Fibroblast of the aortic adventitia (primary cell): ENCODE data around the gene RBMS3. TPM values are rescaled to one million over a fixed set of nuclear protein-coding genes. Genes with fewer than 3 reads are reported as not detected.

Source experiments
- DNase-seq: peaks from one replicate; pipeline ENCODE4 v3.0.0-alpha.2; 2010; ENCODE audit warnings: low read depth
- H3K4me3 ChIP-seq: 2 replicates; pipeline ENCODE4 v1.5.1; 2011; ENCODE audit warnings: low read depth, mild to moderate bottlenecking, control low read depth, low read length, moderate library complexity
- CTCF ChIP-seq: IDR thresholded peaks from 2 replicates; pipeline ENCODE4 v1.5.1; 2011; ENCODE audit warnings: mild to moderate bottlenecking, low read length, control low read depth, inconsistent platforms; ENCODE audit not compliant: insufficient read depth
- total RNA-seq: library from RNA; depleted of rRNA; stranded (reverse); fragments of >200 nt; gene quantifications from 2 replicates; pipeline ENCODE4 v1.2.3, GENCODE V29; 2012; ENCODE audit warnings: low replicate concordance

Gene RBMS3
- total RNA-seq, 1 donor, result 84.1 TPM

DNA sequence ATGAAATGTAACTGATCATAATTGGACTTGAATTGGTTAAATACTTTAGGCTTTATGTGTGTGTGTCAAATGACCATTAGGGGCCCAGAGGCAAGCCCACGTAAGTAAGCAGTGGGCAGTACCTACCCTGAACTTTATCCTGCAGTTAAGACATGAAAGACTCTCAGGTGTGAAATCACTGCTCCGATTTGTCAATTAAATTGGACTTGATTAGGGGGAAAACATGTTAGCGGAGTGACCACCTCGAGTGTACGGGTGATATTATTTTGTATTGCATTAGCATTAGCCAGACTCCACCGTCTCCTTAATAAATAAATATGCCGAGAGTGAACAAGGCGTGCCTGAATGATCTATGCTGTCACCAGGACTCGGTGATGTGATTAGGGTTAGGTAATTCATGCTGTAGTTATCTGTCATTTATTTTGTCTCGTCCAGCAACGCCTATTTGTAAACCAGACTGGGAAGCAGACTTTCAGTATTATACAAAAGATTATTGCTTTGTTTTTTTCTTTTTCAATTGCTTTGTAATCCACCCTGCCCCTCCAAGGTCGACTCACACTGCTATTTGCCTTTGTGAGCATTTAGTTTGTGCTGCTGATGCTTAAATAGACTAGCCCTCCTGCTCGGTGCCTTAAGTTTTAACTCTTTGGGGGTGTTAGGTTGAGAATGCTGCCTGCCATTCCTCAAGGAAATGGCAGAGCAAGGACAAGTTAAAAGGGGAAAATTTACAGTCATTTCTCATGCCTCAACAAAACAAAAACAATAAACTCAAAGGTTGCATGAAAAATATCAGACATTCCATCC is 1.8 kb downstream of the RBMS3 start:
- TF ChIP-seq CTCF, result no peak
- DNase-seq, result peak; percentile 75
- peak overlapping the region; percentile 93 for H3K4me3 ChIP-seq

DNA sequence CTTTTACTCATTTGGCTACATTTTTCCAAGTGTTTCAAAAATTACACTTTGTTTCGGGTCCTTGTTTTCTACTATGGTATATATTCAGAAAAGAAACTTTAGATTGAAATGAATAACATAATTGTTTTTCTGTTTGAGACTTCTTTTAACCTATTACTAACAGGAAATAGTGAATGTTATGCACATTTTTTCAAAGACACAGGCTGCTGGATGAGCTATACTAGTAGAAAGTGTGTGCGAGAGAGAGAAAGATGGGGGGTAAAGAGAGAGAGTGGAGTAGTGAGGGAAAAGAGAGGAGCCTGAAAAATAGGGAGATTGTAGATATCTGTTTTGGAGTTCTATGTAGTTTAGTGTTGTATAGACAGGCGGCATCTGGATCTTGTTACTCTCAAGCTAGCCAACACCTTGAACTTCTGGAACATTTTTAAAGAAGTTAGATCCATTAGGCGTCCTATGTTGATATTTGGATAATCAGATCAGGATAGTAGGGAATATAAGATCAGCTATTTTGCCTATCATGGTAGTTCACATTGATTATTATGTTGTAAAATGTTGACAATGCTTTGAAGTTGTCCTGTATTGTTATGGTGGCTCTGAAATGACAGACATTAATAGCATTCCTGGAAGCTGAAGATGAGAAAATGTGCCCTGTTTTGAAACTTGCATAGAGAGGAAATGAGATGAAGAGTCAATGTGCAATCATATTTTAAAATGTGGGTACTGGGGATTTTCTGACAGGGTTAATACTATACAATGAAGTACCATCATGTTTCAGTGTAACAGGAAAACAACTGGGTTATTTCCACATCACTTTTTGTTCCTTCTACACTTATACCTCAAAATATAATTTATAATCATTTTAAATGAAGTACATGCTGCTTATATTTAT is 2.6 kb downstream of the RBMS3 start:
- no peak for TF ChIP-seq CTCF
- peak overlapping the region; percentile 93 for H3K4me3 ChIP-seq
- peak; percentile 49 for DNase-seq

DNA sequence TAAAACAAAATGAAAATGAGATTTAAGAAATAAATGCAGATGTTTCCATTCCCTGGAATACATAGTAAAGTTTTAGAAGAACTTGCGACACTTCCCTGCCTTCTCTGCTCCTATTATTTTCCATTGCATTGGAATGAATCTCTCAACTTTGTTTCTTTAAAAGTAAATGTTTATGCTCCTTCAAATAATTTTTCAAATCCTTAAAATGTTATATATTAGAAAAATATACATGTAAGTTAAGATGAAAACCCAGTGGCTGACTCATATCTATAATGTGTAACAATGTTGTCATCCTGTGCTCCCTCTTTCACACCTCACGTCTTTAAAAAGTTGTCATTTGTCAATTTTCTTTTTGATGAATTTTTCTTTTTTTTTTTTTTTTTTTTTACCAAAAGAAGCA is 3.6 kb downstream of the RBMS3 start:
- peak; percentile 46 for DNase-seq
- TF ChIP-seq CTCF, result no peak

GRCh38 chr3:29285471-29286071 is 4.7 kb downstream of the RBMS3 start:
- TF ChIP-seq CTCF, result no peak
- DNase-seq, result peak; percentile 71
- H3K4me3 ChIP-seq, result peak overlapping the region; percentile 93

More for the DNA sequence above, 3.6 kb downstream of the RBMS3 start:
- H3K4me3 ChIP-seq, result peak overlapping the region; percentile 93

DNA sequence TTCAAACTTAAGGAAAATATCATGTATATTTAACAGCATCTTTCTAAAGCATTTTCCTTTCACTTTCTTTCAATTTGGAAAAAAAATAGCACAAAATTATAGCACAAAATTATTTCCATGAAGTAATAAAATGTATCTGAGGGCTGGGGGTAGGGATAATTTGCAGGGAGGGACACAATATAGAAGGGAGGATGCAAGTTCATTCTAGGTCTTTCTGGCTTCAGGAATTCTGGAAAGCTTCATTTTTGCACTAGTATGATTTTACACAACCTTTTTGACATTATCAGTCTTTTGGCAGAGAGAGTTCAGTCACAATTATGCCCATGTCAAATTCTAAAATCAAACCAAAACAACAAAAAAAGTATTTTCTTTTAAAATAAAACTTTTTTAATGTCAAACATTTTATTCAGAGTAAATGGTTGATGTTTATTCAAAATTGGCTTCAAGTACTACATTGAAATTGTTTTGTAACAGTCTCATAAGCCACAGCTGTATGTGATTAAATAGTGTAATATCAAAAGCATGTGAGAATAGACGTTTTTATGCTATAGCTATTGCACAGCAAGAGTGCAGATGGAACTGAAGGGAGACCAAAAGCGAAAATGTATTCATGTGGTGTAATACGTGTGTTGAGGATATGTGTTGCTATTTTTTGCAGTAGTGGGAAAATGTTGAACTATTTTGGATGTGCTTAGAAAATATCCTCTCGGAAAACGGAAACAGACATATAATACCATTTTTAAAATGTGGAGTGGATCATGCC is 5.8 kb downstream of the RBMS3 start:
- peak; percentile 78 for DNase-seq
- no peak for TF ChIP-seq CTCF
- H3K4me3 ChIP-seq, result peak overlapping the region; percentile 93

- TF ChIP-seq CTCF, result no peak
- DNase-seq, result no peak
- H3K4me3 ChIP-seq, result no peak overlapping the region
Observed at GRCh38 chr3:29290596-29290995, 9.7 kb downstream of the RBMS3 start.
